Measurements from ENCODE around the gene MCM7. TPM values are rescaled to one million over a fixed set of nuclear protein-coding genes. Genes with fewer than 3 reads are reported as not detected.

MCM7 gene
- total and polyA plus RNA-seq, 2 of the 13 experiments (the other 11 are each of a cell fraction or from before 2014, with no cell fraction given) = 84.5 to 214 TPM

GRCh38 chr7:100122067-100122466 is 20.9 kb upstream of the MCM7 start (continued):
- TF ChIP-seq, protein P1, sequence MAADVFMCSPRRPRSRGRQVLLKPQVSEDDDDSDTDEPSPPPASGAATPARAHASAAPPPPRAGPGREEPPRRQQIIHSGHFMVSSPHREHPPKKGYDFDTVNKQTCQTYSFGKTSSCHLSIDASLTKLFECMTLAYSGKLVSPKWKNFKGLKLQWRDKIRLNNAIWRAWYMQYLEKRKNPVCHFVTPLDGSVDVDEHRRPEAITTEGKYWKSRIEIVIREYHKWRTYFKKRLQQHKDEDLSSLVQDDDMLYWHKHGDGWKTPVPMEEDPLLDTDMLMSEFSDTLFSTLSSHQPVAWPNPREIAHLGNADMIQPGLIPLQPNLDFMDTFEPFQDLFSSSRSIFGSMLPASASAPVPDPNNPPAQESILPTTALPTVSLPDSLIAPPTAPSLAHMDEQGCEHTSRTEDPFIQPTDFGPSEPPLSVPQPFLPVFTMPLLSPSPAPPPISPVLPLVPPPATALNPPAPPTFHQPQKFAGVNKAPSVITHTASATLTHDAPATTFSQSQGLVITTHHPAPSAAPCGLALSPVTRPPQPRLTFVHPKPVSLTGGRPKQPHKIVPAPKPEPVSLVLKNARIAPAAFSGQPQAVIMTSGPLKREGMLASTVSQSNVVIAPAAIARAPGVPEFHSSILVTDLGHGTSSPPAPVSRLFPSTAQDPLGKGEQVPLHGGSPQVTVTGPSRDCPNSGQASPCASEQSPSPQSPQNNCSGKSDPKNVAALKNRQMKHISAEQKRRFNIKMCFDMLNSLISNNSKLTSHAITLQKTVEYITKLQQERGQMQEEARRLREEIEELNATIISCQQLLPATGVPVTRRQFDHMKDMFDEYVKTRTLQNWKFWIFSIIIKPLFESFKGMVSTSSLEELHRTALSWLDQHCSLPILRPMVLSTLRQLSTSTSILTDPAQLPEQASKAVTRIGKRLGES (CRISPR knock-in tag; IDR thresholded peaks at IDR 0.05; ENCODE audit: borderline replicate concordance) = no peak
- TF ChIP-seq ZFP1 (CRISPR knock-in tag; IDR thresholded peaks at IDR 0.05) (no peak), DR1 (CRISPR knock-in tag; IDR thresholded peaks at IDR 0.05) (no peak), NFE2 (CRISPR knock-in tag; IDR thresholded peaks at IDR 0.05) (no peak), MAFG (CRISPR knock-in tag; IDR thresholded peaks at IDR 0.05) (no peak), ZNF564 (CRISPR knock-in tag; IDR thresholded peaks at IDR 0.05) (peak; percentile 51; the same call in 1 of the 2 replicates), SP2 (CRISPR knock-in tag; IDR thresholded peaks at IDR 0.05) (no peak), ELF4 (CRISPR knock-in tag; IDR thresholded peaks at IDR 0.05; ENCODE audit: borderline replicate concordance) (no peak), KDM3A (CRISPR knock-in tag; IDR thresholded peaks at IDR 0.05; ENCODE audit: low read depth) (no peak), ZNF33A (CRISPR knock-in tag; IDR thresholded peaks at IDR 0.05; ENCODE audit: borderline replicate concordance) (no peak), ZNF296 (CRISPR knock-in tag; conservative IDR thresholded peaks at IDR 0.05) (no peak), SRSF4 (IDR thresholded peaks at IDR 0.05; ENCODE audit: low read depth, low read length, poor library complexity, severe bottlenecking) (no peak), RNF219 (CRISPR knock-in tag; IDR thresholded peaks at IDR 0.05) (no peak), ZNF337 (CRISPR knock-in tag; IDR thresholded peaks at IDR 0.05; ENCODE audit: borderline replicate concordance, low read depth) (no peak), FOXC1 (CRISPR knock-in tag; IDR thresholded peaks at IDR 0.05; ENCODE audit: borderline replicate concordance) (no peak), SMYD3 (CRISPR knock-in tag; IDR thresholded peaks at IDR 0.05) (no peak), KDM5A (IDR thresholded peaks at IDR 0.05; ENCODE audit: borderline replicate concordance, low read length) (no peak), NR1H2 (CRISPR knock-in tag; IDR thresholded peaks at IDR 0.05; ENCODE audit: borderline replicate concordance, low read depth) (no peak), JARID2 (CRISPR knock-in tag; IDR thresholded peaks at IDR 0.05; ENCODE audit: insufficient replicate concordance) (no peak), NCOR1 (IDR thresholded peaks at IDR 0.05; ENCODE audit: borderline replicate concordance, low read length) (no peak), ATM (IDR thresholded peaks at IDR 0.05; ENCODE audit: borderline replicate concordance) (no peak), ZNF431 (CRISPR knock-in tag; IDR thresholded peaks at IDR 0.05; ENCODE audit: borderline replicate concordance, low read depth) (no peak), JUNB (CRISPR knock-in tag; IDR thresholded peaks at IDR 0.05; ENCODE audit: borderline replicate concordance) (no peak; the same call in 1 of the 2 replicates), MAFF (IDR thresholded peaks at IDR 0.05; ENCODE audit: low read depth, low read length) (no peak)
- TF ChIP-seq, protein P2, sequence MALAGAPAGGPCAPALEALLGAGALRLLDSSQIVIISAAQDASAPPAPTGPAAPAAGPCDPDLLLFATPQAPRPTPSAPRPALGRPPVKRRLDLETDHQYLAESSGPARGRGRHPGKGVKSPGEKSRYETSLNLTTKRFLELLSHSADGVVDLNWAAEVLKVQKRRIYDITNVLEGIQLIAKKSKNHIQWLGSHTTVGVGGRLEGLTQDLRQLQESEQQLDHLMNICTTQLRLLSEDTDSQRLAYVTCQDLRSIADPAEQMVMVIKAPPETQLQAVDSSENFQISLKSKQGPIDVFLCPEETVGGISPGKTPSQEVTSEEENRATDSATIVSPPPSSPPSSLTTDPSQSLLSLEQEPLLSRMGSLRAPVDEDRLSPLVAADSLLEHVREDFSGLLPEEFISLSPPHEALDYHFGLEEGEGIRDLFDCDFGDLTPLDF (CRISPR knock-in tag; IDR thresholded peaks at IDR 0.05) = no peak
- TF ChIP-seq, protein P3, sequence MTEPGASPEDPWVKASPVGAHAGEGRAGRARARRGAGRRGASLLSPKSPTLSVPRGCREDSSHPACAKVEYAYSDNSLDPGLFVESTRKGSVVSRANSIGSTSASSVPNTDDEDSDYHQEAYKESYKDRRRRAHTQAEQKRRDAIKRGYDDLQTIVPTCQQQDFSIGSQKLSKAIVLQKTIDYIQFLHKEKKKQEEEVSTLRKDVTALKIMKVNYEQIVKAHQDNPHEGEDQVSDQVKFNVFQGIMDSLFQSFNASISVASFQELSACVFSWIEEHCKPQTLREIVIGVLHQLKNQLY (CRISPR knock-in tag; IDR thresholded peaks at IDR 0.05) = peak; percentile 50; the same call in 1 of the 2 replicates

Data from HepG2 (cell line).